ENCODE results near the gene SLC30A5. TPM values are rescaled to one million over a fixed set of nuclear protein-coding genes. Genes with fewer than 3 reads are reported as not detected.

The SLC30A5 gene
- total RNA-seq (2022; extraction: Qiagen RNA extraction), result 29.6 to 39.1 TPM (median 30.4 TPM) in 5 replicates

DNA sequence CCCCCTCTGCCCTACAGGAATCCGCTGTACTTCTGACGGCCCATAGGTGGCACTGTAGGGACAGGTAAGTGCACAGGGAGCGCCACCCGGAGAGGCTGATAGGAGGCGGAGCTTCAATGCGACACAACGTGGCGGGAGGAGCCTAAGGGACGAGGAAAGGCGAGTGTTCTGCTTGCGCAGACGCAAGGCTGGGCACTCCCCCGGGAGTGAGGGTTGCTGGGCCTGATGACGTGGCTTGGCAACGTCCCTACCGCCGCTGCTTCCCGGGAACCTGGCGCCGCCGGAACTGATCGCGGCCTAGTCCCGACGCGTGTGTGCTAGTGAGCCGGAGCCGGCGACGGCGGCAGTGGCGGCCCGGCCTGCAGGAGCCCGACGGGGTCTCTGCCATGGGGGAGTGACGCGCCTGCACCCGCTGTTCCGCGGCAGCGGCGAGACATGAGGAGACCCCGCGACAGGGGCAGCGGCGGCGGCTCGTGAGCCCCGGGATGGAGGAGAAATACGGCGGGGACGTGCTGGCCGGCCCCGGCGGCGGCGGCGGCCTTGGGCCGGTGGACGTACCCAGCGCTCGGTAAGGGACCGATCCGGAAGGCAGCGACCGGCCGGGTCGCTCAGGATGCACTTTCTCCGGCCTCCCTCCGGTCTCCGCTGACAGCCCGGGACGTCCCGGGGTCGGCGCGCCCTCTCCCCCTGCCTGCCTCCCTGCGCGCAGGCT, at the start of gene SLC30A5:
TSS of gene SLC30A5 (plus strand) at position 244 of the 712 bp plus-strand sequence. CDS start at position 486, 242 bp downstream.

DNA sequence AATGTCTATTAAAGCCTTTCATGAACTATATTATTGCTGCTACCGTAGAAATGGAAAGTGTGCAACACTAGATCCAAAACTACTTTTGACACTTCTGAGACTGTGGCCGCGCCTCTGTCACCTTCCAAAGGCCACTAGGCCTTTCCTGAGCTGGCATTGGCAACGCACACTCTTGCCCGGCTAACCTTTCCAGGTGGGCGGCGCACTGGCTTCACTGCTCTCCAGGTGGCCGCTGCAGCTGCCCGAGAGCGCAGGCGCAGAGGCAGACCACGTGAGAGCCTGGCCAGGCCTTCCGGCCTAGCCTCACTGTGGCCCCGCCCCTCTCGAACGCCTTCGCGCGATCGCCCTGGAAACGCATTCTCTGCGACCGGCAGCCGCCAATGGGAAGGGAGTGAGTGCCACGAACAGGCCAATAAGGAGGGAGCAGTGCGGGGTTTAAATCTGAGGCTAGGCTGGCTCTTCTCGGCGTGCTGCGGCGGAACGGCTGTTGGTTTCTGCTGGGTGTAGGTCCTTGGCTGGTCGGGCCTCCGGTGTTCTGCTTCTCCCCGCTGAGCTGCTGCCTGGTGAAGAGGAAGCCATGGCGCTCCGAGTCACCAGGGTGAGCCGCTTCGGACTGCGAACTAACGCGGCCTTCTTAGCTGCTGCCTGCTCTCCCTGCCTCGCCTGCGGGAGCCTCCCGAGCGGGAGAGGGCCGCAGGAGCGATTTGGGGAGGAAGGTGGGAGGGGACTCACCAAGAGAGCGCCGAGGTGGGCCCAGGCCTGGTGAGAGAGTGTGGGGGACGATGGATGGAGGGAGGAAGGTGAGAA, 73.1 kb downstream of the SLC30A5 start, which contains the start of gene CCNB1:
TSS of gene CCNB1 (plus strand) at position 465 of the 807 bp plus-strand sequence. CDS start at position 578, 113 bp downstream.

Other genes with a start within 250 kb of the SLC30A5 start
- 230 to 264 TPM (median 249 TPM) in 5 replicates for gene CCNB1, start 73.1 kb downstream of the SLC30A5 start, total RNA-seq (2022; extraction: Qiagen RNA extraction)
- gene CENPH, start 95.6 kb downstream of the SLC30A5 start, total RNA-seq (2022; extraction: Qiagen RNA extraction), result 26.3 to 30.6 TPM (median 27.4 TPM) in 5 replicates
- gene CDK7, start 140.9 kb downstream of the SLC30A5 start, total RNA-seq (2022; extraction: Qiagen RNA extraction), result 52.0 to 63.4 TPM (median 52.3 TPM) in 5 replicates
- gene CCDC125, start 238.8 kb downstream of the SLC30A5 start, total RNA-seq (2022; extraction: Qiagen RNA extraction), result 2.7 to 3.3 TPM (median 3.1 TPM) in 5 replicates